Measurements from ENCODE around the gene SNRNP48.

SNRNP48 gene

DNA sequence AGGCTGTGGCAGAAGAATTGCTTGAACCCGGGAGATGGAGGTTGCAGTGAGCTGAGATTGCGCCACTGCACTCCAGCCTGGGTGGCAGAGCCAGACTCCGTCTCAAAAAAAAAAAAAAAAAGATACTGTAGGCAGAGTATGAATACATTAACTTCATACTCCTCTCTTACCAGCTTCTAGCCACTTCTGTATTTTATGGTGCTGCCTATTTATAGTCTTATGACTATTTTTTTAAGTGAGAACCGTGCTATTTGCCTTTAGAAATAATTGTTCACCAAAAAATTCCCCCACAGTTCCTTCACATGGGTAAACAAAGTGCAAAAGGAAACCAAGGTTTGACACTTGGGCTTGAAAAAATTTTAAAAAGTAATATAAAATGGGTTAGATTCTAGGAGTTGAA is 1.5 kb upstream of the SNRNP48 start:
- Histone ChIP-seq H4K20me1 (ENCODE audit: insufficient read depth, low read length) (no peaks in the 10 kb centered on the region; the same call in 1 of the 2 replicates), H2AFZ (ENCODE audit: low read depth, low read length) (no peak overlapping the region), H3K9me3 (ENCODE audit: insufficient read depth, low read length) (no peaks in the 10 kb centered on the region), H3K9ac (ENCODE audit: low read length) (no peak overlapping the region), H3K79me2 (ENCODE audit: low read length) (peaks cover 30% of the 10 kb centered on the region), H3K4me1 (ENCODE audit: low read length) (peaks cover 8% of the 10 kb centered on the region), H3K4me3 (ENCODE audit: low read length) (no peak overlapping the region), H3K36me3 (replicated peaks; ENCODE audit: low read depth, low read length) (no peaks in the 10 kb centered on the region), H3K27ac (ENCODE audit: low read length) (no peak overlapping the region), H3K4me2 (ENCODE audit: low read length) (no peak overlapping the region), H3K27me3 (ENCODE audit: low read depth, low read length) (no peaks in the 10 kb centered on the region)
- TF ChIP-seq EZH2phosphoT487 (IDR thresholded peaks at IDR 0.05; ENCODE audit: low read depth) = no peak
- TF ChIP-seq CTCF (IDR thresholded peaks at IDR 0.05; ENCODE audit: low read depth, low read length) = no peak

DNA sequence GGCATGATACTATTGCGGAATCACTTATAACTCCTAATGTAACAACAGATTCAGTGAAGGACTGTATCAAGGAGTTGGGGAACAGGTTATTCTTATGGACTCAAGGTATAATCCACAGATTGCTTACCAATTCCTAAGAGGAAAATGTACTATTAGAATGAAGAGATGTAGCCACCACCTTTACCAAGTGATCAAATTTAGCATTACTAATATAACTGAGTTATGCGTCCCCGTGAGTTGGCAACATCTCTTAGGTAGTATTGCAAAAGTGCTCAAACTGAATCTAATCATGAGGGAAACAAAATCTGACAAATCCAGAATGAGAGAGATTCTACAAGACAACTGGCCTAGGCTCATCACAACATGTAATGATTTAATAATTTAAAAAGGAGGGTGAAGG is 777 bp upstream of the SNRNP48 start:
- H3K4me2 ChIP-seq (ENCODE audit: low read length) = peak overlapping the region; percentile 86
- peak overlapping the region; percentile 99 for H3K4me3 ChIP-seq (ENCODE audit: low read length)
- no peak overlapping the region for H3K27ac ChIP-seq (ENCODE audit: low read length)
- no peak overlapping the region for H3K9ac ChIP-seq (ENCODE audit: low read length)
- H3K9me3 ChIP-seq (ENCODE audit: insufficient read depth, low read length) = no peaks in the 10 kb centered on the region
- H3K79me2 ChIP-seq (ENCODE audit: low read length) = peaks cover 30% of the 10 kb centered on the region
- H3K36me3 ChIP-seq (replicated peaks; ENCODE audit: low read depth, low read length) = no peaks in the 10 kb centered on the region
- H3K27me3 ChIP-seq (ENCODE audit: low read depth, low read length) = no peaks in the 10 kb centered on the region
- peak overlapping the region; percentile 99 for H2AFZ ChIP-seq (ENCODE audit: low read depth, low read length)
- peaks cover 8% of the 10 kb centered on the region for H3K4me1 ChIP-seq (ENCODE audit: low read length)
- H4K20me1 ChIP-seq (ENCODE audit: insufficient read depth, low read length) = no peaks in the 10 kb centered on the region; the same call in 1 of the 2 replicates
- TF ChIP-seq EZH2phosphoT487 (IDR thresholded peaks at IDR 0.05; ENCODE audit: low read depth) (no peak), CTCF (IDR thresholded peaks at IDR 0.05; ENCODE audit: low read depth, low read length) (no peak)

GRCh38 chr6:7590918-7591302 is 912 bp downstream of the SNRNP48 start:
- 0 out of 2 replicates have a peak overlapping the region, but pooled peaks have one; percentile 93 for H3K9ac ChIP-seq (ENCODE audit: low read length)
- no peak overlapping the region for H2AFZ ChIP-seq (ENCODE audit: low read depth, low read length)
- peak overlapping the region; percentile 86 for H3K4me2 ChIP-seq (ENCODE audit: low read length)

GRCh38 chr6:7591770-7592169 is 1.8 kb downstream of the SNRNP48 start:
- H3K36me3 ChIP-seq (replicated peaks; ENCODE audit: low read depth, low read length) = peaks cover 7% of the 10 kb centered on the region
- H3K27me3 ChIP-seq (ENCODE audit: low read depth, low read length) = no peaks in the 10 kb centered on the region
- H3K79me2 ChIP-seq (ENCODE audit: low read length) = peaks cover 30% of the 10 kb centered on the region
- peak overlapping the region; percentile 4; the same call in 1 of the 2 replicates for H3K4me2 ChIP-seq (ENCODE audit: low read length)
- no peak overlapping the region for H3K27ac ChIP-seq (ENCODE audit: low read length)
- peaks cover 8% of the 10 kb centered on the region for H3K4me1 ChIP-seq (ENCODE audit: low read length)
- no peaks in the 10 kb centered on the region; the same call in 1 of the 2 replicates for H4K20me1 ChIP-seq (ENCODE audit: insufficient read depth, low read length)
- TF ChIP-seq CTCF (IDR thresholded peaks at IDR 0.05; ENCODE audit: low read depth, low read length) (no peak), EZH2phosphoT487 (IDR thresholded peaks at IDR 0.05; ENCODE audit: low read depth) (no peak)
- no peak overlapping the region for H3K4me3 ChIP-seq (ENCODE audit: low read length)
- H3K9ac ChIP-seq (ENCODE audit: low read length) = no peak overlapping the region
- H3K9me3 ChIP-seq (ENCODE audit: insufficient read depth, low read length) = no peaks in the 10 kb centered on the region
- H2AFZ ChIP-seq (ENCODE audit: low read depth, low read length) = no peak overlapping the region

More at GRCh38 chr6:7590918-7591302, 912 bp downstream of the SNRNP48 start:
- no peak overlapping the region for H3K27ac ChIP-seq (ENCODE audit: low read length)
- H3K4me3 ChIP-seq (ENCODE audit: low read length) = peak overlapping the region; percentile 99
- peaks cover 8% of the 10 kb centered on the region for H3K4me1 ChIP-seq (ENCODE audit: low read length)
- H4K20me1 ChIP-seq (ENCODE audit: insufficient read depth, low read length) = no peaks in the 10 kb centered on the region; the same call in 1 of the 2 replicates
- no peaks in the 10 kb centered on the region for H3K9me3 ChIP-seq (ENCODE audit: insufficient read depth, low read length)
- peaks cover 7% of the 10 kb centered on the region for H3K36me3 ChIP-seq (replicated peaks; ENCODE audit: low read depth, low read length)
- no peaks in the 10 kb centered on the region for H3K27me3 ChIP-seq (ENCODE audit: low read depth, low read length)
- TF ChIP-seq EZH2phosphoT487 (IDR thresholded peaks at IDR 0.05; ENCODE audit: low read depth) = no peak
- TF ChIP-seq CTCF (IDR thresholded peaks at IDR 0.05; ENCODE audit: low read depth, low read length) = no peak
- peaks cover 30% of the 10 kb centered on the region for H3K79me2 ChIP-seq (ENCODE audit: low read length)

Measured in OCI-LY3 (cell line).